Left ventricle myocardium superior (tissue), 1 donor: ENCODE data around the gene FKTN. TPM values are rescaled to one million over a fixed set of nuclear protein-coding genes. Genes with fewer than 3 reads are reported as not detected.

Source experiments
- ATAC-seq: fragments of 200-7000 bp; cut with Tn5 transposase; one replicate; pipeline ENCODE4 v1.9.1; 2020; ENCODE audit warnings: mild to moderate bottlenecking, moderate library complexity
- DNase-seq: peaks from one replicate; pipeline ENCODE4 v3.0.0-alpha.2; 2020
- intact Hi-C: fragments of 100-400 bp; cut with micrococcal nuclease; formaldehyde crosslinking; loops from one replicate; pipeline ENCODE4 v1.11.0; 2022
- total RNA-seq: library from RNA; stranded (reverse); fragmentation: NEBNext Ultra II Directional; extraction: Animal tissue kit (Norgen Biotek cat#: 25700); gene quantifications from one replicate; pipeline ENCODE4 v1.2.1, GENCODE V29; 2021
- donor health status: DM: no; HTN: yes; CAD: no; lungs with severe emphysema.

FKTN gene
- total RNA-seq, 1 donor from 2014 or later, result 8.8 TPM

DNA sequence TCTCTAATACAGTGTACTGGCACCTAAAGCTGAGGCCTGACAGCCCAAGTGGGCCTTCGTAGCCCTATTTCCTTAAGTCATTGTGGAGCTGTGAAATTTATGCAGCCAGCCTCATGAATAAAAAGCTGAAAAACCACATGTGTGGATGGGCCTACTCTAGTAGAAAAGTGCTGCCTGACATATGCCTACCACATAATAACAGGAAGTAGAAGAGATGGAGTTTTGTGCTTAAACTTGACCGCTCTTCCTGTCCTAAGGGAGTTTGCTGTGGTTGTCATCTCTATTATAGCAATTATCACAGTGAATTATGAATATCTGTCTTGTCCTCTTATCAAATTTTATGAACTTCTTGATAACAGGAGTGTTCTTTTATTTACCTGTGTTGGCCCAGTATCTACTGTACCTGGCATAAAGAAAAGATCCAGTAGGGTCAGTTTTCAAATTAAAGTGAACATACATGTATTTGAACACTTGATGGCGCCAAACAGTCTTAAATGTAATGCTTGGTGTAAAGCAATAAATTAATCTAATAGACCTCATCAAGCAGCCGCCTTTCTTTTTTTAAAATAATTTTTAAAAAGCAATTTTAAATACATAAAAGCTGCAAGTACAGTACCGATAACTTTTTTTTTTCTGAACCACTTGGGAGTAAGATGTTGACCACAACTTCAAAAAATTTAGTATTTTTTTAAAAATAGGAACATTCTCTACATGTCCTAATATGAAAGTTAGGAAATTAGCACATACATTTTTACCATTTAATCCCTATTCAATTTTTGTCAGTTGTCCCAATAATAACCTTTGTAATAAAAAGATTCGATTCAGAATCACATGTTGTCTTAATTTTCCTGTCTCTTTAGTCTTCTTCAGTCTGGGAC is 51.0 kb downstream of the FKTN start:
- ATAC-seq (peak; percentile 34), DNase-seq (no peak)
- intact Hi-C loops, result no loop called here

GRCh38 chr9:105621001-105621400 is 63.1 kb downstream of the FKTN start:
- ATAC-seq, result no peak
- intact Hi-C loops, result no loop called here
- DNase-seq, result no peak

GRCh38 chr9:105625088-105625487 is 67.2 kb downstream of the FKTN start:
- DNase-seq (no peak), ATAC-seq (no peak)
- intact Hi-C loops, result no loop called here

DNA sequence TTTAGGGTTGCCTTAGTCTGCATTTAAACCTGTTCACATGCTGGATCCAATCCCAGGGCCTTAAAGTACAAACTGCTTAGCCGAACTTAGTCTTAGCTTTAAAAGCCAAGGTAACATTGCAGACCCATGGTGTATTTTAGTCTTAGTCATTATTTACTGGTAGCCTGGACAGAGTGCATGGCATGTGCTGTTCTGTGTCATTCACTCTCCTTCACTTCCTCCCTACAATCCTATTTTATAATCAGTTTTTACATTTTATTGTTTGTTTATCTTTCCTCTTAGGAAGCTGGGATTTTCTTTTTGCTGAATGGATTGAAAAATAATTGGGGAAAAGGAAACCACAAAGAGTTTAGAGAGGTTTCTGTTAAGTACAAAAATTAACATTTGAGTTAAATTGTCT is 74.9 kb downstream of the FKTN start:
- intact Hi-C loops, result no loop called here
- DNase-seq (no peak), ATAC-seq (no peak)

GRCh38 chr9:105633411-105633810 is 75.5 kb downstream of the FKTN start:
- no peak for DNase-seq
- no peak for ATAC-seq
- intact Hi-C loops, result no loop called here

GRCh38 chr9:105636331-105636730 is 78.4 kb downstream of the FKTN start:
- ATAC-seq (no peak), DNase-seq (no peak)
- intact Hi-C loops, result no loop called here

DNA sequence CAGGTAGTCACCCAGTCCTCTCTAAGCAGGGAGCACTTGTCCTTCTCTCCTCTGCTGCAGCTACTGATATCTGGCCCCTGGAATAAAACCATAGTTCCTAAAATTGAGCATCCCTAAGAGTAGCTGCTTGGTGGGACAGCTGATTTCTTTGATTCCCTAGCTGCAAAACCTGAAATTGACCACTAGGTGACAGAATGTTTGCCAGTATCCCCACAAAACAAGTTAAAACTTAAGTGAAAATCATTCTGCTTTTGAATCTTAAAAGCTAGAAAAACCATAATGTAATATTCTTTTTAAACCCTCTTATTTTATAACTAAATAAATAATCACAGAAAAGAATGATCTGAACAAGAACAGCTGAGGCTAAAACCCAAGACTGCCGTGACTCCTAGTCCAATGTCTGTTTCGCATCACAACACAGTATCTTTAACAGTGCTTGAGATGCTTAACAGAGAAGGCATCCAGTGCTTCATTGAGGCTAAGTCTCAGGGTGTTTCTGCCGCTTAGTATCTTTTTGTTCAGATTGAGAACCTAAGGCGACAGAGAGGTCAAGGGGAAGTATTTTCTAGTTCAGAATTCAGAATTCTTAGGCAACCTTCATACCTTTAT is 80.0 kb downstream of the FKTN start:
- no peak for DNase-seq
- ATAC-seq, result no peak
- intact Hi-C loops, result no loop called here

DNA sequence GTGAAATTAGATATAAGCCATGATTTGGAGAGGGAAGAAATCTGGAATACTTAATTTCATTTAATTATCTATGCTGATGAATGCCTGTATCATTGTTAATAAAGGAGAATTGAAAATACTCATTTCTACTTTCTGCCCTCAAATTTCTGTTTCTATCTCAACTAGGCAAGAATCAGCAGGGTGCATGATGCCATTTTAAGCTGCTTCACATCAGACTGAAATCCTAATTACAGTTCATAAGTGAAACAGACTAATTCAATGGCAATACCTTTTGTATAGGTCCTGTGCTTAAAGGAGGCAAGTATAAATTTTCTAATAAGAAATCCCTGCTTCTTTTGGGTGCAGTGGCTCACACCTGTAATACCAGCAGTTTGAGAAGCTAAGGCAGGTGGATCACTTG is 82.0 kb downstream of the FKTN start:
- no peak for ATAC-seq
- no peak for DNase-seq
- intact Hi-C loops, result no loop called here

GRCh38 chr9:105643795-105644194 is 85.9 kb downstream of the FKTN start:
- intact Hi-C loops, result no loop called here
- ATAC-seq, result no peak
- DNase-seq, result no peak

DNA sequence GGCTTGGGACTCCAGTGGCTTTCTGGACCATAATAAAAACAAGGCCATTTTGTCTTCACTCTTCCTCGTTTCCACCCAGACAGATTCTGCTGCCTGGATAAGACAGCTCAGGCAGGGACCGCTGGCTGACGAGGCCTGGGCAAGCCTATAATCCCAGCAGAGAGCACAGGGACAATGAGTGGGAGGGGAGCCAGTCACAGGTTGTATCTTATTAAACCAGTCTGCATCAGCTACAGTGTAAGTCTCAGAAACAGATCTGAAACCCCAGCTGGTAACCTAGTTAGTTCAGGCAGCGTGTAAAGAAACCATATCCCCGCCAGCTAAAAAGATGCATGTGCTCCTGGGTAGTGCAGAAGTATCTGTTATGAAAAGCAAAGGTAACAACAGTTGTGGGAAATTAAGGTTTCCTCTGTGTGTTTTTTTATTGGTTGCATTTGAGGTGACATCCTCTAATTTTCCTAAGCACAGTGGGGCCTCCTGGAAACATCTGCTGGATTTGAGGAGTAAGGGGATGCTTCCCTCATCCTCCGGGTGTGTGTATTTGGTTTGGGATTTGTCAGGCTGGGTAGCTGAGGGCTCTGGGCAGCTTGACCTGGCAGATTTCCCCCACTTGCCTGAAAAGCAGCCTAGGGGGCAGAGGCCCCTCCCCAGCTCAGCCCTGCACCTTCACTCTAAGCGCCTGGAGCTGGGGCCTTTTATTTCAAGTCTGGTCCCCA is 89.1 kb downstream of the FKTN start:
- intact Hi-C loops, result no loop called here
- DNase-seq (no peak), ATAC-seq (no peak)

- intact Hi-C loops, result no loop called here
- no peak for ATAC-seq
- no peak for DNase-seq
Measured at GRCh38 chr9:105647595-105648349, 89.8 kb downstream of the FKTN start.

GRCh38 chr9:105651806-105652205 is 93.9 kb downstream of the FKTN start:
- no peak for ATAC-seq

DNA sequence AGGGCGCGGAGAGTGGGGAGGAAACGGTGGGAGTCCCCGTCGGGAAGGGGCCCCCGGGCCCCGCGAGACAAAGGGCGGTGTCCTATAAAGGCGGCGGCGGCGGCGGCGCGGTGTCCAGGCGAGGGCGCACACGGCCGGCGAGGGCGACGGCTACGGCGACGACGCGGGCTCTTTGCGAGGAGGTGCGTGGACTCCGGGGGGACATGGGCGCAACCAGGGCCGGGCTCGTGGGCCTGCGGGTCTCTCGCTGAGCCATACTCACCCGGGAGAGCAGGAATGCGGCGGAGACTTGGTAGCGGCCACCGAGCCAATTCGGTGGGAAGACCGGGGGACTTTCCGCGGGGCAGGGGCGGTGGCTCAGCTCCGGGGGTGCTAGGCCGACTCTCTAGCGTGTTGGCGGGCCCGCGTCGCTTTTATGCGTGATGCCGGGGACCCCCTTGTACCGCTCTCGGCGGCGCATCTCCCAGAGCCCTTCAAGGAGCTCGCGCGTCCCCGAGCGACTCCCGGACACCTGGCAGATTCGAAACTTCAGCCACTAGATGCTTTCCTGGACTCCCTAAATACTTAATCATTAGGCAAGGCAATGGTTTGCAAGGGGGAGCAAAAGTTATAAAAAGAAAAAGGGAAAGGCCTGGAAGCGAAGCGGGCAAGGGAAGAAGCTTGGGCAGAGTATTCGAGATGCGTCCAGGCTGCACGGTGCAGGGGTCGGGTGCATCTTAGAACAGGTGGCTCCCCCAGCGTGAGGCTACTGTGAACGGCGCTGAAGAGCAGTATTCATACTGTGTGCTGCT is 98.4 kb downstream of the FKTN start:
- intact Hi-C loops, result loop anchor here (5.0 kb wide), 1 partner anchor 61 kb away; no protein-coding TSS in a partner anchor
- DNase-seq (peak; percentile 70), ATAC-seq (peak; percentile 96)

More at GRCh38 chr9:105651806-105652205, 93.9 kb downstream of the FKTN start:
- intact Hi-C loops, result no loop called here
- DNase-seq, result no peak

GRCh38 chr9:105658351-105658750 is 100.4 kb downstream of the FKTN start:
- ATAC-seq (no peak), DNase-seq (no peak)
- intact Hi-C loops, result loop anchor here (5.0 kb wide), 1 partner anchor 59 kb away; no protein-coding TSS in a partner anchor

- ATAC-seq (no peak), DNase-seq (no peak)
- intact Hi-C loops, result no loop called here
Measured at GRCh38 chr9:105661011-105661410, 103.1 kb downstream of the FKTN start.

GRCh38 chr9:105662184-105663104 is 104.5 kb downstream of the FKTN start, which contains the start of gene TAL2:
Gene TAL2, plus strand, starts transcription at chr9:105662457. Its CDS starts 40 bp downstream, at chr9:105662497.
- ATAC-seq, result no peak
- DNase-seq, result no peak
- intact Hi-C loops, result no loop called here

- intact Hi-C loops, result no loop called here
- DNase-seq (no peak), ATAC-seq (no peak)
Measured at GRCh38 chr9:105663914-105664313, 106.0 kb downstream of the FKTN start.
